ENCODE data around the gene SNU13.
"Not testable (repeated sequence)": the region's sequence is repeated elsewhere in the genome, so short reads cannot be mapped to it uniquely, and the experiment has no call there.

SNU13 gene

GRCh38 chr22:41676134-41676533 lies 12.5 kb downstream of the SNU13 start:
- DNase-seq, result no peak

- DNase-seq, result no peak
Measured at GRCh38 chr22:41674846-41675340, 13.8 kb downstream of the SNU13 start.

- peak; percentile 29 for DNase-seq
Measured at GRCh38 chr22:41672780-41673509, 15.7 kb downstream of the SNU13 start.

GRCh38 chr22:41672096-41672495 lies 16.6 kb downstream of the SNU13 start:
- DNase-seq, result not testable (repeated sequence)

GRCh38 chr22:41668971-41669911 lies 19.4 kb downstream of the SNU13 start:
- DNase-seq, result no peak

- DNase-seq, result no peak
Measured at GRCh38 chr22:41664951-41665350, 23.7 kb downstream of the SNU13 start.

GRCh38 chr22:41664490-41664889 lies 24.2 kb downstream of the SNU13 start:
- DNase-seq, result no peak

- DNase-seq, result not testable (repeated sequence)
Measured at GRCh38 chr22:41663594-41663993, 25.1 kb downstream of the SNU13 start.

GRCh38 chr22:41661713-41662112 lies 27.0 kb downstream of the SNU13 start:
- no peak for DNase-seq

- DNase-seq, result no peak
Measured at GRCh38 chr22:41661088-41661487, 27.6 kb downstream of the SNU13 start.

GRCh38 chr22:41660416-41660815 lies 28.3 kb downstream of the SNU13 start:
- DNase-seq, result no peak

GRCh38 chr22:41659941-41660340 lies 28.7 kb downstream of the SNU13 start:
- DNase-seq, result no peak

- DNase-seq, result no peak
Measured at GRCh38 chr22:41658869-41659268, 29.8 kb downstream of the SNU13 start.

- no peak for DNase-seq
Measured at GRCh38 chr22:41657709-41658108, 31.0 kb downstream of the SNU13 start.

- DNase-seq, result no peak
Measured at GRCh38 chr22:41656556-41656955, 32.1 kb downstream of the SNU13 start.

- no peak for DNase-seq
Measured at GRCh38 chr22:41654322-41654721, 34.3 kb downstream of the SNU13 start.

GRCh38 chr22:41650821-41651220 lies 37.8 kb downstream of the SNU13 start:
- DNase-seq, result no peak

GRCh38 chr22:41650229-41650628 lies 38.4 kb downstream of the SNU13 start:
- DNase-seq, result no peak

GRCh38 chr22:41648432-41648831 lies 40.2 kb downstream of the SNU13 start:
- no peak for DNase-seq

- DNase-seq, result no peak
Measured at GRCh38 chr22:41647771-41648170, 40.9 kb downstream of the SNU13 start.

- DNase-seq, result no peak
Measured at GRCh38 chr22:41642331-41643110, 46.1 kb downstream of the SNU13 start.

- no peak for DNase-seq
Measured at GRCh38 chr22:41641854-41642253, 46.8 kb downstream of the SNU13 start.

GRCh38 chr22:41638748-41639147 lies 49.9 kb downstream of the SNU13 start:
- no peak for DNase-seq
